Measurements from ENCODE around the gene A2M.

GRCh38 chr12:9135903-9136310, 20.2 kb upstream of the A2M start:
- TF ChIP-seq POLR2A (IDR thresholded peaks at IDR 0.05; ENCODE audit: low read length) (no peak), GATA1 (IDR thresholded peaks at IDR 0.05; ENCODE audit: low read depth, low read length) (no peak)
